ENCODE results near the gene SIGMAR1. TPM values are rescaled to one million over a fixed set of nuclear protein-coding genes. Genes with fewer than 3 reads are reported as not detected.

Gene SIGMAR1
- total RNA-seq = 10 to 100 TPM; 53.3 to 55.5 TPM

DNA sequence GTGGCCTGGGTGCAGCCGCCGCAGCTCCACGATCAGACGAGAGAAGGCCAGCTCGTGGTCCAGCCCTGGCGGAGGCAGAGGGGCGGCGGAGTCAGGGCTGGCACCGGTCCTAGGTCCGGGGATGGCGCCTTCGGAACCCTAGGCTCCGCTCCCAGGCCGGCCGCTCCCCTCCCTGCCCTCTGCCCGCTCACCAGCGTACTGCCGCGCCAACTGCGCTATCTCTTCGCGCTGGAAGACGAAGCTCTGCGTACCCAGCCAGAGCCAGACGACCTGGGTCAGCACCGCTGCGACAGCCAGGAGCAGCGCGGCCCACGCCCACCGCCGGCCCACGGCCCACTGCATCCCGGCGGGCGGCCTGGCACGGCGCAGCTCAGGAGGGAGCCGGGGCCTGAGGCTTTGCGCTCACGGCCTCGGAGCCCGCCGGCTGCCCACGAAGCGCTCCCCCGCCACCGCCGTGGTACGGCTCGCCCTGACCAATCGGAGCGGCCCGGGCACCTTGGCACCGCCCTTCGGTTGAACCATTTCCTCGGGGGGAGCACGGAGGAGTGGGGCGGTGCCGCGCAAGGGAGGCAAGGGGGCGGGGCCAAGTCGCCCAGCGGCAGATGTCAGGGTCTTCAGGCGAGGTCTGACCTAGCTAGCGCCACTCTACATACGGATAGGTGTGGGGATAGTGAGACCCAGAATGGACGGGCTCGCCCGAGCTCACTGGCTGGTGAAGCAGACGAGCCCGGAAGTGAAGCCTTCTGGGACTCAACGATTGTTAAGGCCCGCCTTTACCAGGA is at the start of gene SIGMAR1:
Gene SIGMAR1 (minus strand): TSS at position 432 of the 782 bp plus-strand sequence. CDS start 90 bp downstream, at position 342.
- H3K9me3 Mint-ChIP-seq = no peaks in the 10 kb centered on the region
- peaks cover 42% of the 10 kb centered on the region for H3K4me1 Mint-ChIP-seq
- H3K27ac Mint-ChIP-seq = peak within 1 kb of the TSS; percentile 82
- CTCF ChIA-PET = interaction anchor here (0.6 to 8.5 kb wide), 15 partner anchors 9 to 726 kb away, joined by 3 to 131 read pairs (median 7); partner anchors contain the start of genes ARID3C, CCL27, DCTN3 and GALT
- peak within 1 kb of the TSS; percentile 88 for H3K4me3 Mint-ChIP-seq
- POLR2A ChIA-PET = interaction anchor here (0.5 to 7.0 kb wide), 15 partner anchors 8 to 442 kb away, joined by 3 to 96 read pairs (median 12); partner anchors contain the start of genes ARID3C, CCL27, DCTN3 and FANCG
- H3K27me3 Mint-ChIP-seq = no peaks in the 10 kb centered on the region
- peaks cover 15% of the 10 kb centered on the region for H3K36me3 Mint-ChIP-seq (ENCODE audit: low read depth)
- peak; percentile 93 for DNase-seq

DNA sequence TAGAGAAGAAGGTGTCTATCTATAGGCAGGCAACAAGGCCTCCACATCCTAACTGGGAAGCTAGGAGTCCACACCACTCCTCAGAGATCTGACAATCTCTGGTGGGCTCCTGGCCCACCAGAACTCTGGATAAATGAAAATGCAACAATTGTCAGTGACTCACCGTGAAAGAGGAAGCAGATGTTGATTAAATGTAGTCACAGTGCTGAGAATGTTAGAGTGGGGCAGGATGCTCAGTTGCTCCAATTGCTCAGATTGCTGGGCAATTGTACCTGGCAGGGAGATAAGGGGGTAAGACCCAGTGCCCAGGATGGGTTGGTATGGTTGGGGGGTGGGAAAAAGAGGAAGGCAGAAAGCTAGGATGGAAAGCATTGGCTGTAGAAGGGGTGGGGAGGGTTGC is 49.1 kb upstream of the SIGMAR1 start:
- no peaks in the 10 kb centered on the region for H3K27me3 Mint-ChIP-seq
- H3K4me1 Mint-ChIP-seq = peaks cover 10% of the 10 kb centered on the region
- no peaks in the 10 kb centered on the region for H3K9me3 Mint-ChIP-seq
- no peaks in the 10 kb centered on the region for H3K36me3 Mint-ChIP-seq (ENCODE audit: low read depth)
- ChIA-PET CTCF (interaction anchor here (0.9 to 1.9 kb wide), 3 partner anchors 12 to 297 kb away, joined by 3 to 7 read pairs (median 4); no protein-coding TSS in a partner anchor), POLR2A (interaction anchor here (0.9 kb wide), 1 partner anchor 29 kb away, joined by 3 read pairs; no protein-coding TSS in a partner anchor)
- H3K4me3 Mint-ChIP-seq = no peak overlapping the region
- no peak overlapping the region for H3K27ac Mint-ChIP-seq
- DNase-seq = no peak

DNA sequence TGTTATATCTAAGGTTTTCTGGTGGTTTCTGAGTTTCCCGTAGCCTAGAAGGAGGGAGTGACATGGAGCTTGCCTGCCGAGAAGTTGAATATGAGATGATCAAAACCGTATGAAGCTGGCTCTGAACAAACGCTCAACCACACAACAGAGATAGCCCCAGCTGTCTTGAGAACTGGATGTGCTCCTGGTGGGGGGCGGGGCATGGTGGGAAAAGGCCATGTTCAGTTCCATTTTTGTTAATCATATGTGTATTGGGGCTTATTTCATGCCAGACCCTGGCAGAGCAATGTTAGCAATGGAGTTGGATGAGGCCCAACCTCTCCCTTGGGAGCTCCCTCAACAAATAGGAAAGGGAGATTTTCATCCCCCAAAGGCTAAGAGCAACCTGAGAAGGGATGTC is 48.6 kb upstream of the SIGMAR1 start:
- Mint-ChIP-seq H3K36me3 (ENCODE audit: low read depth) (peaks cover under 1% of the 10 kb centered on the region), H3K4me1 (peaks cover 10% of the 10 kb centered on the region), H3K27ac (no peak overlapping the region), H3K27me3 (no peaks in the 10 kb centered on the region), H3K9me3 (no peaks in the 10 kb centered on the region), H3K4me3 (no peak overlapping the region)
- ChIA-PET POLR2A (no interaction called here), CTCF (interaction anchor here (1.3 to 1.9 kb wide), 2 partner anchors 12 to 16 kb away, joined by 4 to 7 read pairs; no protein-coding TSS in a partner anchor)
- no peak for DNase-seq

DNA sequence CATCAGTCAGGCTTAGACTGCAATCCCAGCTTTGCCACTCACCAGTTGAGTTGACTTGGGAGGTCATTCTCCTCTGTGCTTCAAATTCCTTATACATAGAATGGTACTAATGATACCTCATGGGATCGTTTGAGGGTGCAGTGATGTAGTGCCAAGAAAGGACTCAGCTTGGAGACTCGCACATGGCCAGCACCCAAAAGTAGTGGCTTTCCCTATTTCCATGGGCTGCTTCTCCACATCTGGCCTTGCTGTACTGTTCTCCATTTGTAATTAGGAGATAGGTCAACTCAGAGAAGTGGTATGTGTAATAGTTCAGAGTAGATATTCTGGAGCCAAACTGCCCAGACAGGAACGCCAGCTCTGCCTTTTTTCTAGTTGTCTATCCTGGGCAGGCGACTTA is 48.0 kb upstream of the SIGMAR1 start:
- POLR2A ChIA-PET = no interaction called here
- DNase-seq = no peak
- Mint-ChIP-seq H3K4me1 (peaks cover 10% of the 10 kb centered on the region), H3K4me3 (no peak overlapping the region), H3K27me3 (no peaks in the 10 kb centered on the region), H3K36me3 (ENCODE audit: low read depth) (peaks cover 6% of the 10 kb centered on the region), H3K27ac (no peak overlapping the region), H3K9me3 (no peaks in the 10 kb centered on the region)
- CTCF ChIA-PET = interaction anchor here (0.6 to 1.9 kb wide), 3 partner anchors 13 to 214 kb away, joined by 4 to 7 read pairs (median 4); no protein-coding TSS in a partner anchor

DNA sequence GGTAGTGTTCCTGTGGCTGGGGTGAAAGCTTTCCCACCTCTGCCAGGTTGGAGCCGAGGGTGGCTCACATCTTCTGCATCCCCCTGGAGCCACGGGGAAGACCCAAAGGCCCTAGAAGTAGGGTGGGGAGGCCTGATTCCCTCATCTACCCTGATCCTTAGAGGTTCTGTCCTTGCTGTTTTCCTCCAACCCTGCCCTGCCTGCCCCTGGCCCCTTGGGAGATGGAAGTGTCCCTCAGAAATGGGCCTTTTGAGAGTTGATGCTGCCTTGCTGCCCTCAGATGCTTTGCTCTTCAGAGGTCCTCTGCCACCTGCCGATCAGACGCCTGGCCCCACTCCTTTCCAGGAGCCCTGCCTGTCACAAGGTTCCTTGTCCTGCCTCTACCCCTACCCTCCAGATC is 47.2 kb upstream of the SIGMAR1 start:
- H3K36me3 Mint-ChIP-seq (ENCODE audit: low read depth) = peaks cover 6% of the 10 kb centered on the region
- H3K9me3 Mint-ChIP-seq = no peaks in the 10 kb centered on the region
- H3K27ac Mint-ChIP-seq = no peak overlapping the region
- H3K27me3 Mint-ChIP-seq = no peaks in the 10 kb centered on the region
- no peak overlapping the region for H3K4me3 Mint-ChIP-seq
- no peak for DNase-seq
- CTCF ChIA-PET = no interaction called here
- H3K4me1 Mint-ChIP-seq = peaks cover 10% of the 10 kb centered on the region
- POLR2A ChIA-PET = no interaction called here

DNA sequence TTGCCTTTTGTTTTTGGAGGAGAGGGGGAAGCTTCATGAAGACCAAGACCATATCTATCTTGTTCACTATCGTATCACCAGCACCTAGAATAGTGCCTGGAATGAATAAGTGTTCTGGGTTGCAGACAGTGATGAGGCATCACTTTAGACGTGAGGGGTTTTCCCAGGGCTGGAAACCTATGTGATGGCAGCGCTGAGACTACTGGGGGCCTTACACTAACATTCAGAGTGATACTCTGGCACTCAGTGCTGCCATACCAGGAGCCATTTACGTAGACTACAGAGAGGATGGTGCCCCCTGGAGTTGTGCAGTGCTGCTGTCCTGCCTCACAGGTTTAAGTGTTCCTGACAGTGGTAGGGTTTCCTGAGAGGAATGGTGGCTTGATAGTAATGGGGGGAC is 46.6 kb upstream of the SIGMAR1 start:
- H3K4me3 Mint-ChIP-seq = no peak overlapping the region
- ChIA-PET POLR2A (no interaction called here), CTCF (interaction anchor here (1.2 kb wide), 1 partner anchor 17 kb away, joined by 4 read pairs; no protein-coding TSS in a partner anchor)
- H3K4me1 Mint-ChIP-seq = peaks cover 10% of the 10 kb centered on the region
- DNase-seq = no peak
- no peaks in the 10 kb centered on the region for H3K27me3 Mint-ChIP-seq
- H3K27ac Mint-ChIP-seq = no peak overlapping the region
- peaks cover 6% of the 10 kb centered on the region for H3K36me3 Mint-ChIP-seq (ENCODE audit: low read depth)
- no peaks in the 10 kb centered on the region for H3K9me3 Mint-ChIP-seq

DNA sequence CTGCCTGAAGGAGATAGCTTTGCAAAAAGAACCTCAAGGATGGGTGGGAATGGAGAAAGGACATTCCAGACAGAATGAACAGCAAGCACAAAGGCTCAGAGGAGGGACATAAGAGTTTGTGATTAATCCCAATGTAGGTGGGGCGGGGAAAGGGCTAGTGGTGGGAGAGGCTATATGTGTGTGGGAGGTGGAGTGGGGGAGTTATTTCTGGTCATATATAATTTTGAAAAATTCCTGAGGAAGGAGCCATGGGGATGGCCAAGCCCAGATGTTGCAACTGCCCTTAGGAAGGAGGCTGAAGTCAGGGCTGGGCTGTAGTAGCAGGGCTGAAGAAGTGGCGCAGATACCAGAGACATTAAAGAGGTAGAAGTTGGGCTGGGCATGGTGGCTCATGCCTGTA is 38.3 kb upstream of the SIGMAR1 start:
- ChIA-PET POLR2A (interaction anchor here (1.1 to 1.3 kb wide), 2 partner anchors 11 to 12 kb away, joined by 3 read pairs; no protein-coding TSS in a partner anchor), CTCF (interaction anchor here (3.1 kb wide), 1 partner anchor 26 kb away, joined by 22 read pairs; no protein-coding TSS in a partner anchor)
- Mint-ChIP-seq H3K27ac (no peak overlapping the region), H3K4me1 (peaks cover 2% of the 10 kb centered on the region), H3K27me3 (no peaks in the 10 kb centered on the region), H3K4me3 (no peak overlapping the region), H3K36me3 (ENCODE audit: low read depth) (peaks cover 2% of the 10 kb centered on the region), H3K9me3 (no peaks in the 10 kb centered on the region)
- DNase-seq = no peak

DNA sequence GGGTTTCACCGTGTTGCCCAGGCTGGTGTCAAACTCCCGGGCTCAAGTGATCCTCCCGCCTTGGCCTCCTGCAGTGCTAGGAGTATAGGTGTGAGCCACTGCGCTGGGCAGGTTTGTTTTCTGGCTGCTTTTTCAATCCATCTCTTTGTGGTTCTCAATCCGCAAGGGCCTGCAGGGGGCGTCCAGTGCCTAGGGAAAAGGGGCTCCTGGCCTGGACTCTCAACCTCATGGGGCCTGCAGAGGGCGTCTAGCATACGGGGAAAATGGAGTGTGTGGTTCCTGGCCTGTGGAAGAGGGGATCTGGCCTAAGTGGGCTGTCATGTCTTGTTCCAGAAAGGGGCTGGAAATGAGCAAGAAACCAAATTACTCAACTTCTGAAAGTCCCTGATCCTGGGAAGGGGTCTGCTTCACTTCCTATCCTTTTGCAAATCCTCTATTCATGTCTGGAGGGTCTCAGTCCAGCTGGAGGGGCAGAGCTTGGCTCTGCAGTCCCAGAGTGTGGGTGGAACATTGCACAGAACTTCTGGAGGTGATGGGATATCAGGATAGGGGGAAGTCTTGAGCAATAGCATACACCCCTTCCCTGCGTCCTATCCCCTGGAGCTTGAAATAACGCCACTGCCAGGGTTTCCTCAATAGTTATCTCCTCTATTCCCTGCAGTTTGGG is 37.6 kb upstream of the SIGMAR1 start:
- peak; percentile 46 for DNase-seq
- H3K4me1 Mint-ChIP-seq = peaks cover 2% of the 10 kb centered on the region
- no peak overlapping the region for H3K27ac Mint-ChIP-seq
- H3K36me3 Mint-ChIP-seq (ENCODE audit: low read depth) = peaks cover 2% of the 10 kb centered on the region
- POLR2A ChIA-PET = interaction anchor here (1.1 to 1.3 kb wide), 2 partner anchors 10 to 11 kb away, joined by 3 read pairs; no protein-coding TSS in a partner anchor
- H3K27me3 Mint-ChIP-seq = no peaks in the 10 kb centered on the region
- no peaks in the 10 kb centered on the region for H3K9me3 Mint-ChIP-seq
- H3K4me3 Mint-ChIP-seq = no peak overlapping the region
- CTCF ChIA-PET = interaction anchor here (3.1 kb wide), 1 partner anchor 27 kb away, joined by 22 read pairs; no protein-coding TSS in a partner anchor

DNA sequence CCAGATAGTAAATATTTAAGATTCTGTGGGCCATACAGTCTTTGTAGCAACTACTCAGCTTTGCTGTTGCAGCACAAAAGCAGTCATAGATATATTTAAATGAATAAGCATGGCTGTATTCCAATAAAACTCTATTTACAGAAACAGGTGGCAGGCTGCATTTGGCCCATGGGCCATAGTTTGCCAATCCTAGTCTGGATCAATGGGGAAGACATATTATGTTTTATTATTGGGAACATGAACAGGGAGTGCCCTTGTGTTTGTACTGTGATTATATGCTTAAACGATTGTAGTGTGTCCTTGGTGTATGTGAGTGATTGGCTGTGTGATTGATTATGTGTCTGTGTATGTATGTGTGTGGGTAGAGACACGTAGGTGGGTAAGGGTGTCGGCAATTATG is 36.9 kb upstream of the SIGMAR1 start:
- Mint-ChIP-seq H3K27me3 (no peaks in the 10 kb centered on the region), H3K4me3 (no peak overlapping the region), H3K36me3 (ENCODE audit: low read depth) (peaks cover 8% of the 10 kb centered on the region), H3K27ac (no peak overlapping the region), H3K4me1 (peaks cover 2% of the 10 kb centered on the region), H3K9me3 (peaks cover 2% of the 10 kb centered on the region)
- ChIA-PET POLR2A (no interaction called here), CTCF (interaction anchor here (3.1 kb wide), 1 partner anchor 28 kb away, joined by 22 read pairs; no protein-coding TSS in a partner anchor)
- no peak for DNase-seq

DNA sequence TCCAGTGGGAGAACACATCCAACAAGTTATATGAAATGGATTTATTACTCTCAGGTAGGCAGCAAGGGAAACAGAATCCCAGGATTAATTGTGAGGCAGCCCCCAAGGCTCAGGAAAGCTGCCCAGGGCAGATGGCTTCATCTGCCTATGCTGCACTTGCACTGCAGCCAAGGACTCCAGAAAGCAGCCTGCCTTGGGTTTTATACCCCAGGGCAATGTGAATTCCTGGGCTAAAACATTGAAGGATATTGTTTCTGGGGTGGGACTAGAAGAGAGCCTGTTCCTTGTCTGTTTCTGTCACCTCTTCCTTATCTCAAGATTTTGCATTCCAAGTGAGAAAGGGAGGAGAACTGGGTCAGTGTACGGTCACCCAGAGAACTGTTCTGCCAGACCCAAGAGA is 33.7 kb upstream of the SIGMAR1 start:
- Mint-ChIP-seq H3K4me3 (no peak overlapping the region), H3K27ac (no peak overlapping the region), H3K4me1 (peaks cover 12% of the 10 kb centered on the region), H3K27me3 (no peaks in the 10 kb centered on the region), H3K9me3 (peaks cover 8% of the 10 kb centered on the region), H3K36me3 (ENCODE audit: low read depth) (peaks cover 26% of the 10 kb centered on the region)
- no peak for DNase-seq
- POLR2A ChIA-PET = no interaction called here
- CTCF ChIA-PET = interaction anchor here (1.8 kb wide), 1 partner anchor 37 kb away, joined by 5 read pairs; no protein-coding TSS in a partner anchor

DNA sequence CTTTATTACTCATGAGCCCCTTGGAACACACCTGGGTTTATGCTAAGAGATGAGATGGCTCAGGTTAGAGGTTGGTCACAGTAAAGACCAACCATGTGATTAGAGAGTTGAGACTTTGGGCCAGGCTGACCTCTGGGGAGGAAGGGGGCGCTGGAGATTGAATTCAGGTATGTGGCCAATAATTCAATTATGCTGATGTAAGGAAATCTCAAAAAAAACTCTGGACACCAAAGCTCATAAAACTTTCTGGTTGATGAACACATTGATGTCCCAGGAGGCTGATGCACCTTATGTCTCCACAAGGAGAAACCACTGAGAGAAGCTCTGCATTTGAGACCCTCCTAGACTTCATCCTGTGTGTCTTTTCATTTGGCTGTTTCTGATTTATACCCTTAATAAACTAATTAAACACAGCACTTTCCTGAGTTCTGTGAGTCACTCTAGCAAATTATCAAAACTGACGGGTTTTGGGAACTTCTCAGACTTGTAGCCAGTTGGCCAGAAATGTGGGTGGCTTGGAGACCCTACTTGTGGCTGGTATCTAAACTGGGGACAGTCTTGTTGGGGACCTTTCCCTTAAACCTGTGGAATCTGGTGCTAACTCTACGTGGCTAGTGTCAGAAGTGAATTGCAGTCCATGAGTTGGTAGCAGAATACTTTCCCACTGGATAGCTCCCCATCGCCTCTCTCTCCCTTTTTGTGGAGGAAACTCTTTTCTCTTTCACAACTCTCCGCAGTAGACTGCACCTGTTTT is 32.4 kb upstream of the SIGMAR1 start:
- POLR2A ChIA-PET = no interaction called here
- Mint-ChIP-seq H3K4me1 (peaks cover 17% of the 10 kb centered on the region), H3K36me3 (ENCODE audit: low read depth) (peaks cover 28% of the 10 kb centered on the region), H3K27me3 (no peaks in the 10 kb centered on the region), H3K9me3 (peaks cover 8% of the 10 kb centered on the region), H3K4me3 (no peak overlapping the region), H3K27ac (no peak overlapping the region)
- DNase-seq = no peak
- CTCF ChIA-PET = interaction anchor here (1.2 to 1.8 kb wide), 3 partner anchors 9 to 36 kb away, joined by 3 to 6 read pairs (median 5); no protein-coding TSS in a partner anchor
